ENCODE measurements around the gene DAPP1.
"Not testable (repeated sequence)": the region's sequence is repeated elsewhere in the genome, so short reads cannot be mapped to it uniquely, and the experiment has no call there.

Gene DAPP1

DNA sequence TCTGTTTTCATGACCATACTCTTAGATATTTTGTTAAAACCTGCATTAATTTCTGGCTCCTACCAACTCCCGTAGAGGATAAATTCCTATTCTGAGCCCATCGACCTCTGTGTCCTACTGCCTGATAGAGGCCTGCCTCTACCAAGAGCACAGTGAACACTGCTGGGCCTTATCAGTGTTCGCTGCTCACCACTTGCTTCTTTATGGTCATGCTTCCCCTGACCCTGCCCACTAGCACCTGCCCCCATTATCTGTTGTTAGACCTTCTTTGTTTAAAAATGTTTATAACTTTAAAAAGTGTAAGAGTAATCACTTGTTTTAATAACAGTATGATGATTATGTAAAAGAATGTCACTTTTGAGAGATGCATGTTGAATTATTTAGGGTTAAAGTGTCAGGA lies 6.1 kb downstream of the DAPP1 start:
- in situ Hi-C loops (cut with HindIII; ENCODE audit: low sequenced_read_pairs), result no loop called here

DNA sequence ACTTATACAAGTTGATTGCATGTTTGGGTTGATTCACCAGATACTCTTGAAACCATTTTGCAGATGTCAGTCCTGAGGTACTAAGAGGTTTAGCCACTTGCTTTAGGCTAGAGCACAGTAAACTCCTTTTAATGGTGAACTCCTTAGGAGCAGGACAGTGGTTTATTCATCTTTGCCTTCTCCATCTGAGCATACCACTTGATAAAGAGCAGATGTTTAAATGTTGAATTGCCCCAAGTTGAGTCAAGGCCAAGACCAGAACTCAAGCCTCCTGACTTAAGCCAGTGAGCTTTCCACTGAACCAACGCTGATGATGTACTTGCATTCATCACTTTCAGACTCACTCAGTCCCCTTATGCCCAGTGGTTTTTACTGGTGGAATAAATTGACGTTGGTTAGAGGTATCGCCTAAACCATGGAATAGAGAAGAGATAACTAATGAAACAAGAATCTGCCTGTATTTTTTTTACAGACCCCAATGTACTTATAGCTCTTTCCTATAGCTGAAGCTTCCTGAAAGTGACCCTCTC lies 7.5 kb downstream of the DAPP1 start:
- in situ Hi-C loops (cut with HindIII; ENCODE audit: low sequenced_read_pairs), result no loop called here

DNA sequence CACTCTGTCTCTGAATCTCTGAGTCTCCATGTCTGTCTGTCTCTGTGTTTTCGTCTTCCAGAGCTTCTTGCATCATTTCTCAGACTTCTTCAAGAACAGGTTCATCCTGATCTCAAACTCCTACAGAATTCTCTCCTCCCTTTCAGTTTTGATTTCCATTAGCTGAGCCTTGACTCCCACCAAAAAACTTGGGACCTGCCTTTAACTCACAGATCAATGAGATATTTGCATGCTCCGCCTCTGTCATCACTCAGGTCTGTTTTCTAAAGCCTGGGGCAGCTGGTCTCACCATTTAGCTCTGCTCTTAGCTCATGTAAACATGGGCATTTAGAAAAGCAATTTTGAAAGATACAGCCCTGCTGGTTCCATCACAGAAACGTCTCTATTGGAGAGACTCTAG lies 8.6 kb downstream of the DAPP1 start:
- in situ Hi-C loops (cut with HindIII; ENCODE audit: low sequenced_read_pairs), result no loop called here

DNA sequence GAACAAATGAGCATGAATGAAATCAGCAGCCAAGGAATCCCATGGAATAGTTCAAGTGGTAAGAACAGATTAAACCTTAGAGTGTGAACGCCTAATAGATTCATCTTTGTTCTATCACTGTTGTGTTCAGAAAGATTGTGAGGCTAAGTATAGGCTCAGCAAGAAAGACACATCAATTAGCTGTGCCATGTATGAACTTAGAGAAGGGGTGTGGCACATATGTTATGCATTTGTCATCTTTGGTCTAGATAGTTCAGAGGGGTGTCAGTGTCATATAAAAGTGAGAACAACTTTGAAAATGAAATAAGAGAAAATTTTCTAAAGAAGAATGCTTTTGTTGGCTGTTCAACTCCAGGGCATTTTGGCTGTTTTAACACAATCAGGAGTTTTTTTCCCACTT lies 9.4 kb downstream of the DAPP1 start:
- in situ Hi-C loops (cut with HindIII; ENCODE audit: low sequenced_read_pairs), result no loop called here

DNA sequence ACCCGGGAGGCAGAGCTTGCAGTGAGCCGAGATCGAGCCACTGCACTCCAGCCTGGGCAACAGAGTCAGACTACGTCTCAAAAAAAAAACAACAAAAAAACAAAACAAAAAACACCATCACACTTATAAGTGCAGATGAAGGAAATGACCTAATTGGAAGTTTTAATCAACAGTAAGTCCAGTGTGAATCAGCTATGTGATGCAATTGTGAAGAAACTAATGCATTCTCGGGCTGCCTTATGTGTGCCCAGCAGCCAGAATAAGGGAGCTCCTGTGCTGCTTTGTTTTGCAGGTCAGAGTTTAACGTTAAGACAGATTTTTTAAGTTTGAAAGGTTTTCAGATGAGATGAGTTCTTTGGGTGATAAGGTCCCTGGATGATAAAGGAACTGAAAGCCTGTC lies 10.8 kb downstream of the DAPP1 start:
- in situ Hi-C loops (cut with HindIII; ENCODE audit: low sequenced_read_pairs), result no loop called here

DNA sequence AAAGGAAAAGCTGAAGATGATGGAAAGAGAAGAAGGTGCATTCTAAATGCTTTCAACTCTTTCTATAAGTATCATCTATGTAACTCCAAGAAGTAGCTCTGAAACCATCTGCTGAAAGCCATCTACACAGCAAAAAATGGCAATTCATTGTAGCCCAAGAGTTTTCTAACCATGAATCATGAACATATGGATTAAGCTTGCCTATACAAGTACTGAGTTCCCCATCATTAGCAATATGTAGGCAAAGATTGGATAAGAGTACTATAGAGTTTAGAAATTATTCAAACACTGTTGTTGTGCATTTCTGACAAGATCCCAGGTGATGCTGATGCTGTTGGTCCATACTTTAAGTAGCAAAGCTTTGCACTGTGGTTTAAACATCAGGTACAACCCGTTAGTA lies 11.2 kb downstream of the DAPP1 start:
- in situ Hi-C loops (cut with HindIII; ENCODE audit: low sequenced_read_pairs), result no loop called here

DNA sequence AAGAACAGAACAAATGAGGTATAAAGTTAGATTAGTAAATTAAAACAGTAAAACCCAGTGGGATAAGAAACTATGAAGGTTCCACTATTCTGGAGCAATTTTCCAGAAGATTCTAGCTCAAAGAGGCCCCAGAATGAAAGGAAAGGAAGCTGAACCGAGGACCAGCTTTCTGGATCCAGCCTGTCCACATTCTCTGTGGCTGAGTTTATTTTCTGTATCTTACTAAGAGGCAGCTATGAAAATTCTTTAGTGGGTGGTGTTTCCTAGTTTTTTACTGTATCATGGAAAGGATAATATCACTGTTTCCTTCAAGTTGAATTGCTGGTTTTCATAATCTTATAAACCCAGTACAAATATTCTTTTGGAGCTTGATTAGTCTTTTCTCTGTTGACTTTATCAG lies 11.8 kb downstream of the DAPP1 start:
- in situ Hi-C loops (cut with HindIII; ENCODE audit: low sequenced_read_pairs), result no loop called here

DNA sequence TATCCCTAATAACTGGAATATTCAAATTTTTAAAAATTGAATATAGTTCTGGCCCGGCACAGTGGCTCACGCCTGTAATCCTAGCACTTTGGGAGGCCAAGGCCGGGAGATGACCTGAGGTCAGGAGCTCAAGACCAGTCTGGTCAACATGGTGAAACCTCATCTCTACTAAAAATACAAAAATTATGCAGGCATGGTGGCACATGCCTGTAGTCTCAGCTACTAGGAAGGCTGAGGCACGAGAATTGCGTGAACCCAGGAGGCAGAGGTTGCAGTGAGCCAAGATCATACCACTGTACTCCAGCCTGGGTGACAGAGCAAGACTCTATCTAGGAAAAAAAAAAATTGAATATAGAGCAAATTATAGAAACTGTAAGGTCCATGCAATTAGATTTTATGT lies 13.4 kb downstream of the DAPP1 start:
- in situ Hi-C loops (cut with HindIII; ENCODE audit: low sequenced_read_pairs), result not testable (repeated sequence)

DNA sequence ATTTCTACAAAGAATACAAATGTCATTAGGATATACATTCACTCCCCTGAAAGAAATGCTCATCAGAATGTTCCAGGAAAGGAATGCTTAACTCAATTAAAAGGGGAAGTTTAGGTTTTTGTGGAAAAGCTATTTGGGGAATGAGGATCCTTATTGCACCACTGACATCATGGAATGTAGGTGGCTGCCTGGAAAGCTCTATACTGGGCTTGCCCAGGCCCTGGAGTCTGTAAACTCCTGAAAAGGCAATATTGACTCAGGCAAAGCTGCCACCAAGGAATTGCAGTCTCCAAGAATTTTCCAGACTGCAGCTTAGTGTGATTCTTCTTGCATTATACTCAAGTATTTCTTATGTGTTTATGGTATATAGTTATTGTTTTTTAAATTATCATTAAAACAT lies 15.7 kb downstream of the DAPP1 start:
- in situ Hi-C loops (cut with HindIII; ENCODE audit: low sequenced_read_pairs), result no loop called here

DNA sequence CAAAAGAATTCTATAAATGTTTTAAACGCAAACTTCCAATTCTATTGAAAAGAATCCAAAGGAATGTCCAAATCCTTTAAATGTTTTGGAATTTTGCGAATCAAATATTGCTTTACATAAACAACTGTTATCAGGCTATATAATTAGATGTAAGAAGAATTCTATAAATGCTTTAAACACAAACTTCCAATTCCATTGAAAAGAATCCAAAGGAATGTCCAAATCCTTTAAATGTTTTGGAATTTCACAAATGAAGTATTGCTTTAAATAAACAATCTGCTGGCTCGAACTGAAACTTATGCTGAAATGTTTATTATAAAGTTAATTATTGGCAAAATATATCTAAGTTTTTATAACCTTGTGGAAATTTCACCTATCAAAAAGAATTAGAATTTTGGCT lies 16.1 kb downstream of the DAPP1 start:
- in situ Hi-C loops (cut with HindIII; ENCODE audit: low sequenced_read_pairs), result no loop called here

DNA sequence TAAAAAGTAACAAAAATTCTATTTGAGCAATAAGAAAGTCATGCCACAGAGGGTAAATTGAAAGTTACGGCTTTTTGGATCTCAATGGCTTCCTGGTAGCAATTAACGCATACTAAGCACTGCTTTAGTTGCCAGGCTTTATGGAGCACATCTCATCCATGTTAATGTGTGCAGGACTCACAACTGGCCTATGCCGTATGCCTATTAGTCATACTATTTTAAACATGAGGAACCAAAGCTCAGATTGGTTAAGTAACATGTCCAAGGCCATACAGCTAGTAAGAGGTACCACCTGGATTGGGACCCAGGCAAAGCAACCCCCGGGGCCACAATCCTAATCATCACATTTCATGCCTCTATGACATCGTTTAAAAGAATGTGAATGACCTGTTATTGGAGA lies 17.1 kb downstream of the DAPP1 start:
- in situ Hi-C loops (cut with HindIII; ENCODE audit: low sequenced_read_pairs), result no loop called here

DNA sequence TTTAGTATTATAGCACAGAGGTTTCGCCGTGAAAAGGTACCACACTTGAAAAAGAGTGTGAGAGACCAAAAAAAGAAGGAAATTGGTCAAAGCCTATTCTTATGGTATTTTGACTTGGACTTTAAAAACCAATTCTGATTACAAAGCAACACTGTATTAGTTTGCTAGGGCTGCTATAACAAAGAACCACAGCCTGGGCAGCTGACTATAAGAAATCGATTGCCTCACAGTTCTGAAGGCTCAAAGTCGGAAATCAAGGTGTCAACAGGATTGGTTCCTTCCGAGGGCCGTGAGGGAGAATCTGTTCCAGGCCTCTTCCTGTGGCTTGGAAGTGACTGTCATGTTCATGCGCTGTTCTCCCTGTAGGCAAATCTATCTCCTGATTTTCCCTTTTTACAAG lies 17.9 kb downstream of the DAPP1 start:
- in situ Hi-C loops (cut with HindIII; ENCODE audit: low sequenced_read_pairs), result no loop called here

DNA sequence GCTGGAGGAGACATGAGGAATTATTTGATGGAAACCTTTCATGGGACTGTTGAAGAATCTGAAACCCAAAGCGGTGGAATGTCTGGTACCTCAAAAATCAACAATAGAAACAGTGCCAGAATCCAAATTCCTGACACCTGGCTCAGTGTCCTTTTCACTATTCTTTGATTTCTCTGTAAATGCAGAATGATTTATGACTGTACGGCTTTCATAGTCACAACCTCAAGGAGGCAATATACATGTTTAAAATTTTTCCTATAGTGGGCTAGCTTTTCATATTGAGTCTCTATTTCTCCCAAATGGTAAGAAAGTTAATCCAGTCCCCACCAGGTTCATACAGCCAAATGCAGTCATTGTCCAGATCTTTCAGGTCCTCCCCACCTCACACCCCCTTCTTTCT lies 19.3 kb downstream of the DAPP1 start:
- in situ Hi-C loops (cut with HindIII; ENCODE audit: low sequenced_read_pairs), result no loop called here

DNA sequence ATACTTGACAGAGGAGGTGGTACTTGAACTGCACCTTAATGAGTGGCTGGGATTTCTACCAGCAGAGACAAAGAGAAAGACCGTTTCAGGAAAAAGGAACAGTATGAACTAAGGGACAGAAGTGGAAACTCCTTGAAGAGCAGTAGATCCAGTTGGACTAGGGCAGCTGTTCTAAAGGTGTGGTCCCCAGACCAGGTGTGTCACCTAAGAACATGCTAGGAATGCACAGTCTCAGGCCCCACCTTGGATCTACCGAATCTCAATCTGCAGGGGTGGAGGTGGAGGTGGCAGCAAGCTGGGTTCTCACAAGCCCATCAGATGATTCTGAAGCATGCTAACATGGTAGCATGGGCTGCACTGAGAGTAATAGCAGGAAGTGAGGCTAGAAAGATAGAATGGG lies 22.3 kb downstream of the DAPP1 start:
- in situ Hi-C loops (cut with HindIII; ENCODE audit: low sequenced_read_pairs), result no loop called here

DNA sequence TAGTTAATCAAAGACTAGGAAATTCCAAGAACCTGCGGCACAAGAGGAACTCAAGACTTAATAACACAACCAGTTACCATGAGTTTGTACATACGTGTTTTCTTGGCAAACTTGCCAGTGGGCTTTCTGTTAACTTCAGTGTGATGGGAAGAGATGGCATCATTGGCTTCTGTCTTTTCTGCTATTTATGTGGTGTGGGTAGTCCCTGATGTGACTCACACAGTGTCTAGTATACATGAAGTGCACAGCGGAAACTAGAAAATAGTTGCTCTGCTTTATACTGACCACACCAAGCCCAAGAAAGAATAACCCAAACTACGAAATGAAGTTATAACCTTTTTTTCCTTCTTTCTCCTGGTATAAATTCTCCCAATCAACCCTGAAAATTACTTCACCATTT lies 24.5 kb downstream of the DAPP1 start:
- in situ Hi-C loops (cut with HindIII; ENCODE audit: low sequenced_read_pairs), result no loop called here

DNA sequence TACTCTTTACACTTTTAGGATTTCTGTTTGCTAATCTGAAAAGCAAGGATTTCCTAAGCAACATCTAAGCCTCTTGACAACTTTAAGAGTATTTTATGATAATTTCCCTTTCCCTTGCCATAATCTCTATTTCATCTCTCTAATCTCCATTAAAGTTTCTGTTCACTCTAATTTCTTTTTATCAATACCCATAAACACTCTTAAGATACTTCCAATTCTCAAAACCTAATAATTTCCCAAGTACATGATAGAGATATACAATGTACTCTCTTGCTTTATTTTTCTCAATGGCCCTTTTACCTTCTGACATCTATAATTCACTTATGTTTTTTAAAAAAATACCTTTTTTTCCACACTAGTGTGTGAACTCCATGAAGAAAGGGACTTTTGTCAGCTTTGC lies 26.8 kb downstream of the DAPP1 start:
- in situ Hi-C loops (cut with HindIII; ENCODE audit: low sequenced_read_pairs), result no loop called here

DNA sequence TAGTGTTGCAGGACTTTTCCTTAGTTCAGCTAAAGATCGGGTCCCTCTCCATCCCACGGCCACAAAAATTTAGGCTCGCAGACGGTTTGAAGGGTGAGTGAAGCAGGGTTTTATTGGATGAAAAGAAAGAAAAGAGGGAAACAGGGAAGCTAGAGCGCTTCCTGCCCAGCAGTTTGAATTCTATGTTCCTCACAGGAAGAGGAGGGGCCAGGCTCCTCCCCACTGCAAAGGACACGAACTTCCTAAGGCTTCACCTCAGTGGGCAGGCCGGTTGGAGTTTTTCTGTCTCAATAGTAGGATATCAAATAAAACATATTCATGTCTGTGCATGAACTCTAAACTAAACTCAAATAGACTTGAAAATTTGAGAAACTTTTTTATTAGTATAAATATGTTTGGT lies 27.4 kb downstream of the DAPP1 start:
- in situ Hi-C loops (cut with HindIII; ENCODE audit: low sequenced_read_pairs), result no loop called here

DNA sequence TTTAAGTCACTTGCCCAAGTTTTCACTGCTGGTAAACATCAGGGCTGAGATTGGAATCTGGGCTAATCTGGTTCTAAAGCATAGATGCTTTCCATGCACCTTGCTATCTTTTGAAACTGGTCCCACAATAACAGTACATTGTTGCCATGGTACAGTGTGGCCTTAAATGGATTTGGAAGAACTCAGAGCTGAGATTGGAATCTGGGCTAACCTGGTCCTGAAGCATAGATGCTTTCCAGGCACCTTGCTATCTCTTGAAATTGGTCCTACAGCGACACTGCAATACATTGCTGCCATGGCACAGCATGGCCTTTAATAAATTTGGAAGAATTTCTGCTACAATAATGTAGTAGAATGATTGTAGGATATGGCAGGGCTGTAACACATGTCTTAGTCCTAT lies 28.6 kb downstream of the DAPP1 start:
- in situ Hi-C loops (cut with HindIII; ENCODE audit: low sequenced_read_pairs), result no loop called here

DNA sequence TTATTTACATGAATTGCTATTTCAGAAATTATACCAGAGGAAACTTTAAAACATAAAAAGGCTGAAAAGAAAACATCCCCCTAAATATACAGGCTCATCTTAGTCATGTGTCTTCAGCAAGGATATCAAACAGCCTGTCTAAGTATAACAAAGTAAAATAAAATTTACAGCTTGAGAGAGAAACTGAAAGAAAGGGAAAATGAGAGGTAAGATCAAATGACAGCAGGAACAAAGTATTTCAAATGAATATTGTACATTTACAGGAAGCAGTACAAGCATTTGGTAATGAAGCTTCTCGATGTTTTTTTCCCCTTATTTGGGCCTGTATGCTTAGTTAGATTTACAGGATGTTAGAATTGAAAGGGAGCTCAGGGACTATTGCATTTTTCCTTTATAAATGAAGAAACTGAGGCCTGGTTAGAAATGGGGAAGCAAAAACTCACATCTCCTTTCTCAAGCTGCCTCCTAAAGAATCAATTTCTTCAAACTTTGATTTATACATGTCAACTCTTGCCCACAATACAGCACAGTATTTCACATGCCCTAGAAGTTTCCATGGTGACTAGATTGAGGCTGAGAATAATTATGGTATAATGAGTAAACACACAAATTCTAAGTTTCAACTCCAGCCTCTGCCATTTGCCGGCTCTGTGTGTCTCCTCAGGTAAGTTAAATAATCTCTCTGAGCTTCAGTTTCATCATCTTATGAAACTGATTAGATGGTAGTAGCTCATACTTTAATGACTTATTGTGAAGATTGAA lies 29.3 kb downstream of the DAPP1 start:
- in situ Hi-C loops (cut with HindIII; ENCODE audit: low sequenced_read_pairs), result no loop called here

DNA sequence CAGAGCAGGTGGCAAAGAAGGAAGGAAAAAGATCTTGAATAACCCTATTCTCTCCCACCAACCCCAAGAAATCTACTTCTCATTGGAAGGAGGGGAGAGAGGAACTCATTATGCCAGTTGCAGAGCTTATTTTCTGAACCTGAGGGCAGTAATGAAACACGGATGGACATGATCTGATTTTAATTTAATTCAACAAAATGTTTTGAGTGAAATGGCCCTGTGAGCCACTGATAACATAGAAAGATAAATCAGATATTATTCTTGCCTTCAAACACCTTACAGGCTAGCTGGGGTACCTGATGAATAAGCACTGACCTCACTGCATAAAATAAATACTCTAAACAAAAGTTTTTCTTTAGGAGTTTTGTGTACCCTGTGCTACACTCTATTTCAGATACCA lies 30.3 kb downstream of the DAPP1 start:
- in situ Hi-C loops (cut with HindIII; ENCODE audit: low sequenced_read_pairs), result no loop called here

DNA sequence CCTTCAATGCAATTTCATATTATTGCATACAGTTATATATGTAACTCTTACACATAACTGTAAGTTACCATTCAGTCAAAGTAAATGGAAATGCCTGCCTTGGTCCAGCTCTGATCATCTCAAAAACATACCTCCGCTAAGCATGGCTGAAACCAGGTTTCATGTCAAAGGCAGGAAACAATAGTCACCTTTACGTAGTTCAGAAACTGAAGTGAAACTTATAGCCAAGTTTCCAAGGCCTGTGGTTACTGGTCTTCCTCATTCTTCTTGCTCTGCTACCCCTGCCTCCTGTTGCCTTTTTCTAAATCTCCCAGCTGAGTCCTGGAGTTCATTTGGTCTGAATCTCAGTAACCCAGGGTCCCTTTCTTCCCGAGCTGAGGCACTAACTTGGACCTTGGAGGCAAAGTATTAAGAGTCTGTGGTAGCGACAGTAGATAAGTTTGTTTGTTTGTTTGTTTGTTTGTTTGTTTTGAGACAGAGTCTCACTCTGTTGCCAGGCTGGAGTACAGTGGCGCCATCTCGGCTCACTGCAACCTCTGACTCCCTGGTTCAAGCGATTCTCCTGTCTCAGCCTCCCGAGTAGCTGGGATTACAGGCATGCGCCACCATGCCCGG lies 30.8 kb downstream of the DAPP1 start:
- in situ Hi-C loops (cut with HindIII; ENCODE audit: low sequenced_read_pairs), result no loop called here

DNA sequence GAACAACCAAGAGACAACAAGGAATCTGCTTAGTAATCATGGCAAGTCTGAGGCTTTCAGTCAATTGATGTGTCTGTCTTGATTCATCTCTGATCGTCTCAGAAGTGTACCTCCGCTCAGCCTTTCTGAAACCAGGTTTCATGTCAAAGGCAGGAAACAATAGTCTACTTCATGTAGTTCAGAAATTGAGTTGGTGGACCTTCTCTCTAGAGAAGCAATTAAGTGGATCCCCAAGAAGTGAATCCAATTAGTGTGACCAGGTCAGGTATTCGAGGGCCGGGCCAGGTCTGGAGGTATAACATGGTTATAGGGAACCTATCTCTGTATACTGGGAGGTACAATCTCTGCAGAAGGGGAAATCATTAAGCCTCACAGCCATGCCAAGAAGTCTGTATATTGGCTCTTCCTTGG lies 32.0 kb downstream of the DAPP1 start:
- in situ Hi-C loops (cut with HindIII; ENCODE audit: low sequenced_read_pairs), result no loop called here
